Heart right ventricle (tissue), 16 donors: Measurements from ENCODE around the gene PSMB2. TPM values are rescaled to one million over a fixed set of nuclear protein-coding genes. Genes with fewer than 3 reads are reported as not detected.

Experiments
- ATAC-seq, 8 donors: fragments of 200-7000 bp; cut with Tn5 transposase; one replicate each; pipeline ENCODE4 v1.9.1; 2020; ENCODE audit warnings: mild to moderate bottlenecking in 8 of 8, moderate library complexity in 8 of 8, moderate number of reproducible peaks in 1 of 8
- DNase-seq, 2 donors: peaks; one replicate each; pipeline ENCODE4 v3.0.0-alpha.2; 2020
- H3K27ac ChIP-seq, 10 donors: fragments of 200-600 bp; sonication (generic) in 2 of 10; one replicate each; pipeline versions ENCODE4 v1.5.0 to v1.8.0; 2020 to 2022; ENCODE audit warnings: mild to moderate bottlenecking in 3 of 10
- H3K27me3 ChIP-seq, 7 donors: fragments of 200-600 bp; one replicate each; pipeline ENCODE4 v1.8.0; 2021 to 2022; ENCODE audit warnings: mild to moderate bottlenecking in 2 of 7
- H3K36me3 ChIP-seq, 9 donors: fragments of 200-600 bp; sonication (generic) in 1 of 9; one replicate each; pipeline versions ENCODE4 v1.5.0 to v1.8.0; 2020 to 2022; ENCODE audit warnings: mild to moderate bottlenecking in 2 of 9
- H3K4me1 ChIP-seq, 9 donors: fragments of 200-600 bp; sonication (generic) in 1 of 9; one replicate each; pipeline versions ENCODE4 v1.5.0 to v1.8.0; 2020 to 2022; ENCODE audit warnings: mild to moderate bottlenecking in 4 of 9
- H3K4me3 ChIP-seq, 10 donors: fragments of 200-600 bp; sonication (generic) in 2 of 10; one replicate each; pipeline versions ENCODE4 v1.5.0 to v1.8.0; 2020 to 2022; ENCODE audit warnings: mild to moderate bottlenecking in 7 of 10, moderate library complexity in 2 of 10
- H3K9me3 ChIP-seq, 11 donors: fragments of 200-600 bp in 10 of 11; sonication (generic) in 2 of 11; one replicate each; pipeline versions ENCODE4 v1.5.0 to v1.8.0; 2013 to 2022; ENCODE audit warnings: mild to moderate bottlenecking in 2 of 11, control low read depth in 1 of 11, moderate library complexity in 1 of 11
- WGBS, 2 donors: extraction: QIAGEN DNeasy Blood & Tissue Kit; methylation state at CpG; one replicate each; pipeline ENCODE4 v1.1.7; 2013; ENCODE audit warnings: inconsistent platforms in 1 of 2; 5-methylcytosine and 5-hydroxymethylcytosine counted together
- intact Hi-C, 10 donors: fragments of 100-400 bp; cut with DNase I; formaldehyde crosslinking; loops; one replicate each; pipeline versions ENCODE4 v1.11.1 to v1.14.2; 2022
- polyA plus RNA-seq, 2 donors: library from polyadenylated mRNA; stranded (reverse); fragments of 200-250 nt; gene quantifications; one replicate each; pipeline ENCODE4 v1.2.3, GENCODE V29; 2013
- total RNA-seq, 10 donors: library from RNA; stranded (reverse); fragmentation: NEBNext Ultra II Directional in 3 of 10; extraction: Animal tissue kit (Norgen Biotek cat#: 25700) in 3 of 10; gene quantifications; one replicate each; pipeline versions ENCODE4 v1.2.1 to v1.2.4, GENCODE V29; 2021 to 2023
- TF ChIP-seq, protein P1 (sequence below), 9 donors: fragments of 200-600 bp; sonication (generic) in 2 of 9; IDR thresholded peaks; one replicate each; pipeline versions ENCODE4 v1.5.0 to v1.8.0; 2021 to 2022; ENCODE audit warnings: antibody characterized with exemption in 9 of 9, mild to moderate bottlenecking in 5 of 9, moderate library complexity in 1 of 9
- donor health status: Arrhythmogenic right ventricular cardiomyopathy.
- donor health status: ischemic (EF 13 %, LVEDD 7.1; RV severe dilation, severe dysfunction).
- donor health status: healthy with polysubstance abuse.
- donor health status: DM: no; HTN: yes; CAD: no.
- donor health status: DM: no; HTN: no; CAD: no.
- donor health status: ischemic (EF 25% LVEDD 6.9; RV normal size, moderate dysfunction).
- donor health status: ischemic (EF 25% LVEDD 5.7; RV mildly dilated, moderate dysfunction).
- donor health status: healthy.
- donor health status: DM: yes; HTN: yes; CAD: no.
- donor health status: Ischemic cardiomyopathy.
- donor health status: ischemic (EF 35%, LVEDD 5.7; RV mildly dilated, moderate dysfunction).
- donor health status: nonischemic (EF 11% LVEDD 7.7; RV severe dilation, severe dysfunction).
- donor health status: DM: yes; HTN: yes; CAD: no.
- donor health status: PGD.
- donor health status: ischemic (EF 29% LVEDD 5.4; RV normal size, mild dysfunction).
- donor health status: nonischemic (EF 23%, LVEDD 6.1; RV moderate dilation, normal function).

PSMB2 gene
- total and polyA plus RNA-seq, 12 donors = 34.1 to 55.0 (median 39.1) TPM

DNA sequence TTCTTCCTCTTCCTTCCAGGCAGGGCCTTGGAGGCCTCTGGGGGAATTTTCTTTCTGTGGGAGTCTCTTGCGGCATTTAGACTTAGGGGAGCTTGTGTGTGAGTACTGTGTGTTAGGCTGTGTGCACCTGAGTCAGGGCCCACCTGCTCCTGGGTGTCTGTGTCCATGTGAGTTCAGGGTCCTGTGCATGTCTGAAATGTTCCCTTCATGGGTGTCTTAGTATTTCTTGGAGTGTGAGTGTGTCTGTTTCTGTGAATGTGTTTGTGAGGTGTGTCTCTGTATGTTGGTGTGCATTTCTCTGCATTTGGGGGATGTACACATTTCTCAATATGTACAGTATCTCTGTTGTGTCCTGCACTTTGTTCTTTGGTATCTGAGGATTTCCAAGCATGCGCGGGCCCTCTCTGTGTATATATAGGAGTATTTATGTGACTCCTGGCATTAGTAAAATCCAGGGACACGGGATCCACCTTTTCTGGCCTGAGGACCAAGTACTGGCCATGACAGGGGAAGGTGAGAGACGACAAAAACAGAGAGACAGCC, 65.8 kb downstream of the PSMB2 start:
- Histone ChIP-seq H3K27ac (no peak overlapping the region), H3K36me3 (no peaks in the 10 kb centered on the region), H3K4me3 (no peak overlapping the region), H3K27me3 (peaks cover 27 to 86% (median 71%) of the 10 kb centered on the region in 7 donors), H3K4me1 (peaks cover 3 to 47% (median 20%) of the 10 kb centered on the region in 9 donors), H3K9me3 (no peaks in the 10 kb centered on the region)
- TF ChIP-seq, protein P1, sequence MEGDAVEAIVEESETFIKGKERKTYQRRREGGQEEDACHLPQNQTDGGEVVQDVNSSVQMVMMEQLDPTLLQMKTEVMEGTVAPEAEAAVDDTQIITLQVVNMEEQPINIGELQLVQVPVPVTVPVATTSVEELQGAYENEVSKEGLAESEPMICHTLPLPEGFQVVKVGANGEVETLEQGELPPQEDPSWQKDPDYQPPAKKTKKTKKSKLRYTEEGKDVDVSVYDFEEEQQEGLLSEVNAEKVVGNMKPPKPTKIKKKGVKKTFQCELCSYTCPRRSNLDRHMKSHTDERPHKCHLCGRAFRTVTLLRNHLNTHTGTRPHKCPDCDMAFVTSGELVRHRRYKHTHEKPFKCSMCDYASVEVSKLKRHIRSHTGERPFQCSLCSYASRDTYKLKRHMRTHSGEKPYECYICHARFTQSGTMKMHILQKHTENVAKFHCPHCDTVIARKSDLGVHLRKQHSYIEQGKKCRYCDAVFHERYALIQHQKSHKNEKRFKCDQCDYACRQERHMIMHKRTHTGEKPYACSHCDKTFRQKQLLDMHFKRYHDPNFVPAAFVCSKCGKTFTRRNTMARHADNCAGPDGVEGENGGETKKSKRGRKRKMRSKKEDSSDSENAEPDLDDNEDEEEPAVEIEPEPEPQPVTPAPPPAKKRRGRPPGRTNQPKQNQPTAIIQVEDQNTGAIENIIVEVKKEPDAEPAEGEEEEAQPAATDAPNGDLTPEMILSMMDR (IDR thresholded peaks at IDR 0.05) = no peak
- WGBS, 2 donors = 92 to 94% methylated on average over 5 of the region's 5 CpGs
- intact Hi-C loops = loop anchor here in 2 of 10 donors (5.0 to 10.0 kb wide), 2 partner anchors 67 to 199 kb away; partner anchors contain the start of gene PSMB2 (in 1 of the 2)
- no peak for DNase-seq
- ATAC-seq = no peak

DNA sequence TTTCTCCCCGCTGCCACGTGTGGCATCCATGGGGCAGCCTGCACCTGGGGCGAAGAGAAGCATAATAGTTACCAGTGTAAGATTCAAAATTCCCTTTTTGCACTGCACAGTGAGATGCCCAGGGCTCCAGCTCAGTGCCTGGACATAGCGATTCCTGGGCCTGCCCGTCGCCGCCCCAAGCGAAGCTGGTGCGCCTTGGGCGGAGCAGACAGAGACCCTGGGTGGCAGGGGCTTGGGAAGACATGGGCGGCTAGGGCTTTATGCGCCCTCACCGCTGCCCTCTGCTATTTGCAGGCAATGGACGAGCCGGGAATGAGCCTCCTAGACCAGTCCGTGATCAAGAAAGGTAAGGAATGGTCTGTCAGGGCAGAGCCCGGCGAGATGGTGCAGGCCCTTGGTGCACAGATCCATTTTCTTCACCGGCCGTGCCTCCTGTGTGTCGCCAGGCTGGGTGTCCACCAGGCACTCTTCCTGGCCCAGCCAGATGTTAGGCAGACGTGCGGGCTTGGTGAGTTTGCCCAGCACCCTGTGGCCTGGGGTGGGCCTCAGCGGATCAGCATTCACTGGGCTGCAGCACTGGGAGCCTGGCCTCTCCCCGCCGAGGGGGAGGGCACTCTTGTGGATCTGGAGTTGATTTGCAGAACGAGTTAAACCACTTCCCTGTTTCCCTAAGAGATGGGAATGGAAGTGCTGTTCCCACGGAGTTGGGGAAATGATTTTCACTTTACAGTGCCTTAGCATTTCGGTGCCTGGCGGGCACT, 66.5 kb downstream of the PSMB2 start:
- H3K27ac ChIP-seq = no peak overlapping the region
- no peak overlapping the region for H3K4me3 ChIP-seq
- TF ChIP-seq, protein P1 (IDR thresholded peaks at IDR 0.05) = no peak
- H3K36me3 ChIP-seq = no peaks in the 10 kb centered on the region
- DNase-seq = no peak
- ATAC-seq = no peak
- WGBS, 2 donors = 80% methylated on average over 30 of the region's 30 CpGs
- H3K4me1 ChIP-seq = peaks cover 3 to 47% (median 20%) of the 10 kb centered on the region in 9 donors
- peaks cover 27 to 92% (median 77%) of the 10 kb centered on the region in 7 donors for H3K27me3 ChIP-seq
- intact Hi-C loops = loop anchor here in 3 of 10 donors (5.0 to 10.0 kb wide), 4 partner anchors 67 to 200 kb away; partner anchors contain the start of gene PSMB2 (in 1 of the 3)
- no peaks in the 10 kb centered on the region for H3K9me3 ChIP-seq

- Histone ChIP-seq H3K9me3 (no peaks in the 10 kb centered on the region), H3K36me3 (no peaks in the 10 kb centered on the region), H3K27ac (no peak overlapping the region), H3K27me3 (peaks cover 27 to 99% (median 78%) of the 10 kb centered on the region in 7 donors), H3K4me1 (peaks cover 3 to 49% (median 20%) of the 10 kb centered on the region in 9 donors), H3K4me3 (peak overlapping the region in 1 of 10 donors; percentile 49)
- no peak for ATAC-seq
- DNase-seq = no peak
- intact Hi-C loops = loop anchor here in 2 of 10 donors (5.0 to 10.0 kb wide), 3 partner anchors 153 to 201 kb away; no protein-coding TSS in a partner anchor
- TF ChIP-seq, protein P1 (IDR thresholded peaks at IDR 0.05) = no peak
- 27 to 41% methylated on average over 46 to 48 of the region's 48 CpGs for whole genome bisulfite sequencing, 2 donors
Observed at GRCh38 chr1:35574125-35574654, 67.1 kb downstream of the PSMB2 start.
